ENCODE data around the gene ARHGEF7.

Gene ARHGEF7

GRCh38 chr13:111110054-111110453 is 5.1 kb upstream of the ARHGEF7 start:
- DNase-seq: no peak
- intact Hi-C loops (cut with DNase I): no loop called here

DNA sequence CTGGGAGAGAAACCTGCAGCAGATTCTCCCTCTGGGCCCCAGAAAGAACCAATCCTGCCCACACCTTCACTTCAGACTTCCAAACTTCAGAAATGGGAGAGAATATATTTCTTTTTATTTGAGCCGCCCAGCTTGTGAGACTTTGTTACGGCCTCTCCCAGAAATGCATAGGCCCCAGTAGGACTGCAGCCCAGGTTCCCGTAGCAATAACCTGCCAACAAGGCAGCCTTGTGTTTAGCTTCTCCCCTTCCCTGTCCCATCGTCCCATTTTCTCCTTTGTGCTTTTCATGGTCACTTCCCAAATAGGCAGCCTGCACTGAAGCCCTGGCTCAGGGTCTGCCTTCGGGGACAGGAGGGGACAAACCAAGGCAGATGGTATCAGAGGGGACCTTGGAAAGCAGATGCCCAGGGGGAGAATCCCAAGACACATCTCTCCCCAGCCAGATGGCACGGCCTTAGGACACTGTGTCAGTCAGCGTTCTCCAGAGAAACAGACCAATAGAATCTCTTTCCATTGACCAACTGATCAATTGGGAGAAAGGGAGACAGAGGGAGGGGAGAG is 3.7 kb upstream of the ARHGEF7 start:
- intact Hi-C loops (cut with DNase I): no loop called here
- DNase-seq: no peak

DNA sequence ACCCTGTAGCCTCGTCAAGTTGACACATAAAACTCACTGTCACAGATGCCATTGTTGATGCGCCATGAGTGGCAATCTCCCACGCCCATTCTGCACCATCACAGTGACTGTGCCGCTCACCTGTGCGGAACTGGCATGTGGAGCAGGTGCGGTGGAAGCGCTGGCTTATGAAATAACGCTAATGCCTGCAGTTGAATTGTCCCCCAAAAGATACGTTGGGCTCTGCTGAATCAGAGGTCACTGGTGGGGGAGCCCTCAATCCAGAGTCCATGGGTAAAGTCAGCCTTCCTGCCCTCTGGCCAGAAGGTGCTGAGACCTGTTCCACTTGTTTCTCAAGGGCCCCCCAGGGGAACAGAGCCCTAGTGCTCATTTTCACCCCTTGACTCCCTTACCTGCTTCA is 2.9 kb upstream of the ARHGEF7 start:
- no peak for DNase-seq

DNA sequence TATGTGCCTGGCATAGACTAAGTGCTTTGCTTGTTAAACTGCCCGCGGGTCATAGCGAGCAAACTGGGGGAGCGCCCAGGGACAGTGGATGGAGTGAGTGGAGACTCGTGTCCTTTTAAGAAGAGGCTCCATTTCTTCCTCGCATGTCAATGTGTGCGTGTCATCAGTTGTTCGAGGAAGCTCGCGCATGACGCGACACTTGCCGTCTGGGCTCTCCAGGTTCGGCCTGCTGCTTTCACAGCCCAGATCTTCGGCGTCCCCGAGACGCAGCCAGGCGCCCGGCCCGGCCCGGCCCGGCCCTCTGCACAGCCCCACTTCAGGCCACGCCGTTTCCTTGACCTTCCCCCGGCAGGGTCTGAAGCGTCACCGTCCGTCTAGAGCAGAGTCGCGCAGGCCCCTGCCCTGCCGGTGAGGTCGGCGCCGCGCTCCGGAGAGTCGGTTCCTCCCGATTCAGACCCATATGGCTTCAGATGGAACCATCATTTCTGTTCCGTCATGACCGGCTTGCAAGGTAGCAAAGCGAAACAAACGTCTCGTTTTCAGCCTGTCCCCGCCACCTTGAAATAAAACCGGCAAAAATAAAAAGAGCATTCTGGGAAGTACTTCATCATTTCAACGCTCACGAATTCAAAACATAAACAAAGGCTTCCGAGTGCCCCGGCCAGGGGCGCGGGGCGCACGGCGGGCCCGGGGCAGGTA is 599 bp upstream of the ARHGEF7 start:
- peak in 7 of 10 donors; percentile 40 to 92 (median 52) for DNase-seq
- intact Hi-C loops (cut with DNase I): no loop called here

More for the DNA sequence above, 2.9 kb upstream of the ARHGEF7 start:
- intact Hi-C loops (cut with DNase I): no loop called here

DNA sequence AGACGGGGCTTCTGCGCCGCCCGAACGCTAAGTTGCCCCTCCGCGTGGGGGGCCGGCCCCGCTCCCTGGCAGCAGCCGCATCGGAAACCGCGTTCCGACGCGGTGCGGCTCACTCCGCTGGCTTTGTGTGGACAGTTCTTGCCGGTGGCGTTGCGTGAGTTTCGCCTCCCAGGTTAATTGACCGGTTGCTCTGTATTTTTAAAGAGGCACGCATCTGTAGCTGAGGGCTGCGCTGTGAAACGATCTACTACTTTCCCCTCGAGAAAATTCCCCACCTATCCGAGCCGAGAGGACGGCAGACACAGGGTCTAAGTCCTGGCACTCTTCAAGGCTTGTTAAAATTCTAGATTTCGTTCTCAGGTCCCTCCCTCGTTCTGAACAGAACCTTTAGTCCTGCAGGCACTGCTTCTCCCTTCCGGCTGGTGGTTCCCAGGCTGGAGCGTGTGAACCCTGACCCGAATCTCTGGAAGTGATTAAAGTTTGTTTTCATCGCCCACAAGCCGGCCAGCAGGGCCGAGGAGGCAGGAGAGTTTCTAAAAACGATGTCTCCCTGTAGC is 933 bp downstream of the ARHGEF7 start:
- peak in 1 of 10 donors; percentile 63 for DNase-seq
- intact Hi-C loops (cut with DNase I): no loop called here

DNA sequence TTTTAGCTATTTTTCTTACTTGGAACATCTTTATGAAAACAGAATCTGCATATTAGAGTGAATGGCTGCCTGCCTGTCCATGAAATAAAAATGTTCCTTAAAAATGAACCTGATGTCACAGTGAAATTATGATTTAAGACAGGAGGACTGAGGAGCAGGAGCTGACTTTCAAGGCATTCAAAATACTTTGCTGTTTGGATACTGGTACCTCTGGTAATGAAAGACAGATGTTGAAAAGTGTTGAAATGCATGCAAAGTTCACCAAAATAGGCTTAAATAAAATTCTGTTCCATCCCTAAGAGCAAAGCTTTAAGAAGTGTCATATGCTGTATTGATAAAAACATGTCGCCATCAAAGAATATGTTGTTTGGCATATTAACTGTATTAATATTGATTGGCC is 1.7 kb downstream of the ARHGEF7 start:
- no peak for DNase-seq
- intact Hi-C loops (cut with DNase I): no loop called here

DNA sequence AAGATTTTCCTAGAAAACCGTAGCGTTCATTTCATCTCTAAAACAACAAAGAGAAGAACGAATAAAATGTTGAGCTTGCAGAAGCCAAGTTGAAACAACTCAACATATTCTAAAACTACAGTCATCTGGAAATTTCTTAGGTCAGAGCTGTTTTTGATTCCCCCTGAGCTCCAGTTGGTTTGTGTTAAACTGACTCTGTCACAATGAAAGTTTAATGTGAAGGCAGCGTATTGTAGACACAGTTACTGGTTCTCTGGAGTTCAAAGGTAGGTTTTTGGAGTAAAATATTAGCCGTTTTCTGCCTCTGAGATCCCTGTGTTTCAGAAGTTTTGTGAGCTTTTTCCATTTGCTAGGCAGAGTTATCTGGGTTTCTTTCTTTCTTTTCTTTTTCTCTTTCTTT is 2.2 kb downstream of the ARHGEF7 start:
- intact Hi-C loops (cut with DNase I): no loop called here
- DNase-seq: no peak

DNA sequence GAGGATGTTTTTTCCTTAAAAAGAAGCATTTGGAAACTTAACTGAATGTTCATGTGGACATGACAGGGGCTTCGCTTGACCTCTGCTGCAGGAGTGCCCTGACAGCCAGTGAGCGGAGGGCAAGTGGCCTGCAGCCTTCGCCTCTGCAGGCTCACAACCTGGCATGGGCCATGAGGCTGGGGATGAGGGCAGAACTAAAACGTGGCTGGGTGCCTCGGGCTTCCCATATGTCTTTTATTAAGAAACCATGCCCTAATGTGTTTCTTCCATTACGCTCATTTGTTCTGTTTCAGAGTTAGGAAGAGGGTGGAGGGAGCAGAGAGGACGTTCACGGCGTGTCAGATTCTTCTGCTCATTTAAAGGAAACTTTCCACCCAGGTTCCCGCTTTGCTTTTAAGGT is 2.9 kb downstream of the ARHGEF7 start:
- DNase-seq: peak in 1 of 10 donors; percentile 69

DNA sequence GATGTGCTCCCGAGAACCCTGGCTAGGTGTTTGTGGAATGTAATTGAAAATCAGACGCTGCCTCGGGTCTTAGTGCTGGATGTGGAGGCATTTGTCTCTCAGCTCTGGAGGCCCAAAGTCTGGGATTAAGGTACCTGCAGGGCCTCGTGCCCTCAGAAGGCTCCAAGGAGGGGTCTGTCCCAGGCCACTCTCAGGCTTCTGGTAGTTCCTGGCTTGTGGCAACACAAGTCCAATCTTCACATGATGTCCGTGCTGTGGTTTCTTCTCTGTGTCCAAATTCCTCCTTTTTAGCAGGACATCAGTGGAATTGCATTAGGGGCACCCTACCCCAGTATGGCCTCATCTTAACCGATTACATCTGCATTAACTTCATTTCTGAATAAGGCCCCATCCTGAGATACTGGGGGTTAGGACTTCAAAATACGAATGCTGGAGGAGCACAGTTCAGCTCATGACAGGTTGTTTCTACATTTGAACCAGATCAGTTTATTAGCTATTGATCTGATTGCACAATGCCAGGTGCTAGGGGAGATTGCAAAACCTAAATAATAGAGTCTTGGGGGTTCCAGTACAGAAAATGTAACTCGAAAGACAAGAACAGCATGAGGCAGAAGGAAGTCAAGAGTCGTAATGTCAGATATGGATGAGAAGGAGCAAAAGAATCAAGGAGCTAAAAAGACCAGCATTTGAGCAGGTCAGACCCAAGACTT is 3.9 kb downstream of the ARHGEF7 start:
- intact Hi-C loops (cut with DNase I): no loop called here
- no peak for DNase-seq

More for the DNA sequence above, 2.9 kb downstream of the ARHGEF7 start:
- intact Hi-C loops (cut with DNase I): no loop called here

GRCh38 chr13:111119966-111120365 is 4.9 kb downstream of the ARHGEF7 start:
- intact Hi-C loops (cut with DNase I): no loop called here
- DNase-seq: no peak

DNA sequence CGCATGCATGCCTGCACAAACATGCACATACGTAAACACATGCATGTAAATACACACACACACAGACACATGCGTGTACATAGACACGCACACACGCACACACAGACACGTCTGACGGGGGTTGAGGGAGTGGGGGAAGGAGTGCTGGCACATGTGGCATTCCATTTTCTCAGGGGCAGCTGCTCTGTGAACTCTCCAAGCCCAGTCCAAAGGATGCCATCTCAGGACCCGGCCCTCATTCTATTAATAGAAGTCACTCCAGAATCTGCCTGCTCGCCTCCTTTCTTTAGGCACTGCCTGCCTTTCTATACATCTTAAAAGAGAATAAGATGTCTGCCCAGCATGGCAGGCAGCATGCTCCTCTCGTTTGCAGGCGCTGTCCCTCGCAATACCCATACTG is 5.3 kb downstream of the ARHGEF7 start:
- intact Hi-C loops (cut with DNase I): no loop called here

DNA sequence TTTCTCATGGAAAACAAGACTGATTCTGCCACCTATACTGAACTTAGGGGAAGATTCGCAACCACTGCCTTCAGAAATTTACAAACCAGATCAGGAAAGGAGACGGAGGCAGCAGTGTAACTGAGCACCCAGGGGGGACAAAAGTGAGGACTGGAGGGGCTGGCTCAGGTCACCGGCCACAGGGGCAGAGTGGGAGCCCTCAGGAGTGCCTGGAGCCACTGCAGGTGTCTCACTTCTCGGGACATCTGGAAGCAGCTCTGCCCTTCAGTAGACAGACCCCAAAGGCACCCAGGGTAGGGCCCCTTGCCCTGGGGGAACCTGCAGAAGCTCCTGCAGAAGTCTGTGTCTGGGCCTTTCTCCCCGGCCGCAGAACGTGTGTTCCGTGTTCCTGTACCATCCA is 5.8 kb downstream of the ARHGEF7 start:
- peak in 1 of 10 donors; percentile 78 for DNase-seq
- intact Hi-C loops (cut with DNase I): no loop called here

More for the DNA sequence above, 5.3 kb downstream of the ARHGEF7 start:
- DNase-seq: peak in 1 of 10 donors; percentile 40

DNA sequence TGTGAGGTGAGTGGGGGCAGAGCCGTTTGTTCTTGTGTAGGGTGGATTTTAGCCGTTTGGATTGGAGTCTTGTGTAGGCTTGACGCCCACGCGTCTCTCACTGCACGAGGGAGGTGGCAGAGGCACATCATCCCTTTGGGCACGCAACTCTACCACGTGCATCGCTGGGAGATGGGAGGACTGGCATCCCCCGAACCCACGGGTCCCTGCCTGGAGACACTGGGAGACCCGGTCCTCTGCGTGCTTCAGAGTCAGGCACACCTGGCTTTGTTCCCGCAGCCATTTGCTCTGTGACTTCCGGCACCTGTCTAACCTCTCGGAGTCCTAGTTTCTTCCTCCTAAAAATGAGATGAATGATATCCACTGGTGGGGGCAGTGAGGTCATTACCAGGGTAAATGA is 6.4 kb downstream of the ARHGEF7 start:
- intact Hi-C loops (cut with DNase I): no loop called here
- peak in 4 of 10 donors; percentile 14 to 88 (median 54) for DNase-seq

DNA sequence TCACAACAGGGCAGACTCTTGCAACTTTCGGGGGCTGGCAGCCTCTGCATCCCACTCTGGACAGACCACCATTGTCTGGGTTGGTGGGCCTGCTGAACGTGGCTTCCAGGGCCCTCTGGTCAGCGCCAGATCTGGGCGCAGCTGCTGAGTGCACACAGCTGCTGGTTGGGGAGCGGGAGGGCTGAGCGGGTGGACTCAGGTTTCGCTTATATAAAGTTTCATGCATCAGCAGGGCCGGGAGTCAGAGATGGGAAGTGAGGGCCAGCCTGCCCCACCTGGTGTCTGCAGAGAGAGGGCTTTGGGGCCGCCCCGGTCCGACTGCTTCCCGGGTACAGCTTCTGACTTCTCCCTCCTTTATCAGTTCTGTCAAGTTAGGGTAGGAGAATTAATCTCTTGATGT is 6.9 kb downstream of the ARHGEF7 start:
- DNase-seq: peak in 1 of 10 donors; percentile 83
- intact Hi-C loops (cut with DNase I): no loop called here

GRCh38 chr13:111122631-111123030 is 7.5 kb downstream of the ARHGEF7 start:
- peak in 1 of 10 donors; percentile 32 for DNase-seq
- intact Hi-C loops (cut with DNase I): no loop called here

GRCh38 chr13:111123221-111123620 is 8.1 kb downstream of the ARHGEF7 start:
- DNase-seq: peak in 1 of 10 donors; percentile 48
- intact Hi-C loops (cut with DNase I): no loop called here

DNA sequence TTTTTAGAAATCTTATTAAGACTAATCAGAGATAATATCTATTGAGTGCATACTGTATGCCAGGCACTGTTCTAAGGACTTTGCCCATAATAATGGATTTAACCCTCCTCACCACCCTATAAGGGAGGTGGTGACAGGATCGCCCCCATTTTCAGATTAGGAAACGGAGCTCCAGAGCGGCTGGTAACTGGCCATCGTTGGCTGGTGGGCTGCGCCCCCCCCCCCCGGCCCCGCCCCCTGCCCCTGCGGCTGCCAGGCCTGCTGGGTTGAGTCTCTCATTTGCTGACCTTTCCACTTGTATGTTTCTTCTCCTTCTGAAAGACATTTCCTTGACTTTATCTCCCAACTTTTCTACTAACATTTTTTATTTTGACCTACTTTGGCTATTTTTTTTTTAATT is 8.5 kb downstream of the ARHGEF7 start:
- intact Hi-C loops (cut with DNase I): no loop called here
- no peak for DNase-seq

DNA sequence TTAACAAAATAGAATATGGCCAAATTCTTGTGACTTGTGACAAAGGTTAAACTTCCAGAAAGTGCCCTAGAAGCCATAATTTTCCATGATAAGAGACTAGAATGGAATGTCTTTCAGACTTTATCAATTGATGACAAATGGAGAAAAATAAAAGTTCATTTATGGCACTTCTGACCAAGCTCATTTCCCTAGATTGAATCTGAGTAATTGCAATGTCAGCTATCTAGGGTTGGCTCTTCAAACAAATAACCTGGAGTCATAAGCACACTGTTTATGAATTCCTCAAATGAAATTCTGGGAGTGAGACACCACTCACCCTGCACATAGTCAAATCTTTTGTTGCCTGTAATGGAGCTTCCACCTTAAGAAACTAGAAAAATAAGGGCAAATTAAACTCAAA is 11.4 kb downstream of the ARHGEF7 start:
- intact Hi-C loops (cut with DNase I): no loop called here

DNA sequence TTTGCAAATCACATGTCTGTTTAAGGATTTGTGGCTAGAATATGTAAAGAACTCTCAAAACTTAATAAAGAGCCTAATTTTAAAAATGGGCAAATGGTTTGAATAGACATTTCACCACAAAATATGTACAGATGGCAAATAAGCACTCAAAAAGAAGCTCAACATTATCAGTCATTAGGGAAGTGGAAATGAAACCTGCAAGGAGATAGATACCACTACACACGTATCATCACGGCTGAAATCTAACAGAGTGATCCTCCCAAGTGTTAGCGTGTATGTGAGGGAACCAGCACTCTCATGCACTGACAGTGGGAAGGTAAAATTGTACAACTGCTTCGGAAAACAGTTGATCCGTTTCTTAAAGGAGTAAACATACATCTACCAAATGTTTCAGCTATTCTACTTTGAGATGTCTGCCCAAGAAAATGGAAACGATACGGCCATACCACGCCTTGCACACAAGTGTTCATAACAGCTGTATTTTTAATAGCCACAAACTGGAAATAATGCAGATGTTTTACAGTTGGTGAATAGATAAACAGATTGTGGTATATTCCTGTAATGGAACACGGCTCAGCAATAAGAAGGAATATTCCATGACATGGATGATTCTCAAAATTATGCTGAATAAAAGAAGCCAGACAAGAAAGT is 14.5 kb downstream of the ARHGEF7 start:
- intact Hi-C loops (cut with DNase I): no loop called here
- DNase-seq: no peak

More for the DNA sequence above, 11.4 kb downstream of the ARHGEF7 start:
- no peak for DNase-seq

DNA sequence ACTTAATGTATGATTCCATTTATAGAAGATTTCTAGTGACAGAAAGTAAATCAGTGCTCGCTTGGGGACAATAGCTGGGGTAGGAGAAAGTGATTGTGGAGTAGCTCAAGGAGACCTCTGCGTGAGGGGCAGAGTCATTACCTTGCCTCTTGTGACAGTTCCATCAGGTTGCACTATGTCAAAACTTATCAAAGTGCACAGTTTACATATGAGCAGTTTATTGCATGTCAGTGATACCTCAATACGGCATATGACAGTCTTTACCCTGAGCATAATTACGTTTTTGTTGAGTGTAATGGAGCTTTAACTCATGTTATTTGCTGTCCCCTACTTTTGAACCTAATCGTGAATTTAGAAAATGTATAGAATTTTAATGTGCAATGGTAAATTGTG is 15.0 kb downstream of the ARHGEF7 start:
- intact Hi-C loops (cut with DNase I): no loop called here

GRCh38 chr13:111131048-111131447 is 15.9 kb downstream of the ARHGEF7 start:
- DNase-seq: peak in 2 of 10 donors; percentile 66 to 79
- intact Hi-C loops (cut with DNase I): no loop called here

More for the DNA sequence above, 15.0 kb downstream of the ARHGEF7 start:
- DNase-seq: no peak

Data from posterior cingulate gyrus (tissue), 11 donors.